ENCODE data around the gene CLEC14A. TPM values are rescaled to one million over a fixed set of nuclear protein-coding genes. Genes with fewer than 3 reads are reported as not detected.

Gene CLEC14A
- total and polyA plus RNA-seq, 7 donors = 16.0 to 35.4 (median 20.2) TPM

GRCh38 chr14:38282936-38283335, 27.0 kb upstream of the CLEC14A start:
- Histone ChIP-seq H3K9me3 (no peaks in the 10 kb centered on the region), H3K27me3 (ENCODE audit: insufficient read depth in 3 of 3, low read length in 2 of 3) (no peaks in the 10 kb centered on the region), H3K4me3 (no peak overlapping the region), H3K4me1 (no peaks in the 10 kb centered on the region), H3K27ac (no peak overlapping the region), H3K36me3 (ENCODE audit: insufficient read depth in 1 of 2, low read depth in 1 of 2) (no peaks in the 10 kb centered on the region)
- DNase-seq = no peak
- intact Hi-C loops (cut with DNase I) = no loop called here
- no peak for TF ChIP-seq CTCF (IDR thresholded peaks at IDR 0.05)
- no peak for ATAC-seq

- H3K27ac ChIP-seq = no peak overlapping the region
- H3K4me1 ChIP-seq = no peaks in the 10 kb centered on the region
- intact Hi-C loops (cut with DNase I) = no loop called here
- DNase-seq = no peak
- H3K27me3 ChIP-seq (ENCODE audit: insufficient read depth in 3 of 3, low read length in 2 of 3) = no peaks in the 10 kb centered on the region
- TF ChIP-seq CTCF (IDR thresholded peaks at IDR 0.05) = no peak
- H3K4me3 ChIP-seq = no peak overlapping the region
- 54 to 65% (median 55%) methylated on average over 2 of the region's 2 CpGs for WGBS, 3 donors
- H3K36me3 ChIP-seq (ENCODE audit: insufficient read depth in 1 of 2, low read depth in 1 of 2) = no peaks in the 10 kb centered on the region
- ATAC-seq = no peak
- H3K9me3 ChIP-seq = no peaks in the 10 kb centered on the region
These were observed 24.2 kb upstream of the CLEC14A start for GRCh38 chr14:38280081-38280480.

GRCh38 chr14:38279572-38279971, 23.7 kb upstream of the CLEC14A start:
- DNase-seq (no peak), ATAC-seq (no peak)
- Histone ChIP-seq H3K27ac (no peak overlapping the region), H3K9me3 (no peaks in the 10 kb centered on the region), H3K4me3 (no peak overlapping the region), H3K4me1 (no peaks in the 10 kb centered on the region), H3K27me3 (ENCODE audit: insufficient read depth in 3 of 3, low read length in 2 of 3) (no peaks in the 10 kb centered on the region), H3K36me3 (ENCODE audit: insufficient read depth in 1 of 2, low read depth in 1 of 2) (no peaks in the 10 kb centered on the region)
- WGBS, 3 donors = 90 to 96% (median 91%) methylated on average over 1 of the region's 1 CpG
- no peak for TF ChIP-seq CTCF (IDR thresholded peaks at IDR 0.05)
- intact Hi-C loops (cut with DNase I) = no loop called here

GRCh38 chr14:38278035-38278434, 22.1 kb upstream of the CLEC14A start:
- no peak for ATAC-seq
- intact Hi-C loops (cut with DNase I) = no loop called here

More at GRCh38 chr14:38278035-38278434, 22.1 kb upstream of the CLEC14A start:
- Histone ChIP-seq H3K4me1 (no peaks in the 10 kb centered on the region), H3K27ac (no peak overlapping the region), H3K27me3 (ENCODE audit: insufficient read depth in 3 of 3, low read length in 2 of 3) (no peaks in the 10 kb centered on the region), H3K4me3 (no peak overlapping the region), H3K9me3 (no peaks in the 10 kb centered on the region), H3K36me3 (ENCODE audit: insufficient read depth in 1 of 2, low read depth in 1 of 2) (no peaks in the 10 kb centered on the region)
- TF ChIP-seq CTCF (IDR thresholded peaks at IDR 0.05) = no peak
- 10 to 15% (median 14%) methylated on average over 1 of the region's 1 CpG for WGBS, 3 donors
- DNase-seq = no peak
